Measurements from ENCODE around the gene ZBTB20.

The ZBTB20 gene

DNA sequence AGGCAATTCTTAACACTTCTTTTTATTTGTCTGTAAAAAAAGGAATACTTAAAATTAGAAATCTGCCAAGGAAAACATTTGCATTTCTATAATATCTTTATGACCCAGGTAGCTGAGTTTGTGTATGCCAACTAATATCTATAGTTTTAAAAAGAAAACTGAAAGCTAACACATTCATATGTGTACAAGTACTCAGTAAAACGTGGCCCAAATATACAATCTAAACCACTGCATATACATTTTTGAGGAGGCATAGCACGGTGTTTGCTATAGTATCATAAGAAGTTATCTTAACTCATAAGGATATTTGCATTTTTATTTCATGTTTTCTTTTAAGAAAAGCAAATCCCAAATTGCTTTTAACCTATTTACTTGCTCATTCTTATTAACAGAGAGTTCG is 172.7 kb downstream of the ZBTB20 start:
- DNase-seq: no peak

DNA sequence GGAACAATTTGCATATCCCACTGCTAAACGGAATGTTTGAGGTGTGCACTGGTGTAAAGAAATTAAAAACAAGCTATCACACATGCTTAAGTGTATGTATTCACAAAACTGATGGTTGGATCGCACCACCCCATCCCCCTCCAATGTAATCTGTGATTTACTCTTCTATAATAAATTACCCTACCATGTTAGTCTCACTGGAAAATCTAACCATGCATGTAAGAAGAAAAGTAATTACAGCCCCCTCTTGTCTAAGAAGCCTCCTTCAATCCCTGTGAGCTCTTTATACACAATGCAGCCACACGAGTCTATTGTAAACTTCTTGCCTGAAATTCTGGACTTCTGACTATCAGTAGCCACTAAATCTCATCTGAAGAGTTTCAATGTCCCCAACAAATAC is 173.6 kb downstream of the ZBTB20 start:
- no peaks in the 10 kb centered on the region for H3K36me3 ChIP-seq
- DNase-seq: no peak

More for the DNA sequence above, 172.7 kb downstream of the ZBTB20 start:
- H3K4me3 ChIP-seq (ENCODE audit: low read depth, low read length): no peak overlapping the region
- no peaks in the 10 kb centered on the region for H3K27me3 ChIP-seq
- H3K4me1 ChIP-seq: no peaks in the 10 kb centered on the region
- TF ChIP-seq, protein P1, sequence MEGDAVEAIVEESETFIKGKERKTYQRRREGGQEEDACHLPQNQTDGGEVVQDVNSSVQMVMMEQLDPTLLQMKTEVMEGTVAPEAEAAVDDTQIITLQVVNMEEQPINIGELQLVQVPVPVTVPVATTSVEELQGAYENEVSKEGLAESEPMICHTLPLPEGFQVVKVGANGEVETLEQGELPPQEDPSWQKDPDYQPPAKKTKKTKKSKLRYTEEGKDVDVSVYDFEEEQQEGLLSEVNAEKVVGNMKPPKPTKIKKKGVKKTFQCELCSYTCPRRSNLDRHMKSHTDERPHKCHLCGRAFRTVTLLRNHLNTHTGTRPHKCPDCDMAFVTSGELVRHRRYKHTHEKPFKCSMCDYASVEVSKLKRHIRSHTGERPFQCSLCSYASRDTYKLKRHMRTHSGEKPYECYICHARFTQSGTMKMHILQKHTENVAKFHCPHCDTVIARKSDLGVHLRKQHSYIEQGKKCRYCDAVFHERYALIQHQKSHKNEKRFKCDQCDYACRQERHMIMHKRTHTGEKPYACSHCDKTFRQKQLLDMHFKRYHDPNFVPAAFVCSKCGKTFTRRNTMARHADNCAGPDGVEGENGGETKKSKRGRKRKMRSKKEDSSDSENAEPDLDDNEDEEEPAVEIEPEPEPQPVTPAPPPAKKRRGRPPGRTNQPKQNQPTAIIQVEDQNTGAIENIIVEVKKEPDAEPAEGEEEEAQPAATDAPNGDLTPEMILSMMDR (IDR thresholded peaks at IDR 0.05; ENCODE audit: low read depth, low read length): no peak
- no peaks in the 10 kb centered on the region for H3K36me3 ChIP-seq
- no peaks in the 10 kb centered on the region for H3K9me3 ChIP-seq

DNA sequence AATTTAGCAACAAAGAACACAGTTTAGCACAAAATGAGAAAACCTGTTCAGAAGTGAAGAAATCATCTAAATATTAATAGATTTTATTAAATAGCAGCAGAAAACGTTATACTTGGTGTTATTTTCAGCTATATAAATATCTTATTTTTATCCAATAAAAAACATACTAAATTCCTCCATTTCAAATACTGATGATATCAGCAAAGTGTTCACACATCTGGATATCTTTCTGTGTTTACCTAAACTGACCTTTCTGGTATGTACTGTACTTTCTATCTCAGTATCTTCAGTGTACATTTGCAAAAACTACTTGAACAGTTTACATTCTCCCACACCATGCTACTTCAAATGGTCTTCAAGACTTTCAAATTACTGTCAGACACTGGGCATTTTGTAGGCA is 179.9 kb downstream of the ZBTB20 start:
- no peaks in the 10 kb centered on the region for H3K9me3 ChIP-seq
- no peaks in the 10 kb centered on the region for H3K27me3 ChIP-seq
- no peak for DNase-seq
- H3K4me3 ChIP-seq (ENCODE audit: low read depth, low read length): no peak overlapping the region
- TF ChIP-seq, protein P1 (IDR thresholded peaks at IDR 0.05; ENCODE audit: low read depth, low read length): no peak
- H3K4me1 ChIP-seq: no peaks in the 10 kb centered on the region; the same call in none of the 2 replicates
- H3K36me3 ChIP-seq: no peaks in the 10 kb centered on the region

More for the DNA sequence above, 173.6 kb downstream of the ZBTB20 start:
- no peaks in the 10 kb centered on the region for H3K4me1 ChIP-seq
- TF ChIP-seq, protein P1 (IDR thresholded peaks at IDR 0.05; ENCODE audit: low read depth, low read length): no peak
- H3K27me3 ChIP-seq: no peaks in the 10 kb centered on the region
- no peaks in the 10 kb centered on the region for H3K9me3 ChIP-seq
- H3K4me3 ChIP-seq (ENCODE audit: low read depth, low read length): no peak overlapping the region

DNA sequence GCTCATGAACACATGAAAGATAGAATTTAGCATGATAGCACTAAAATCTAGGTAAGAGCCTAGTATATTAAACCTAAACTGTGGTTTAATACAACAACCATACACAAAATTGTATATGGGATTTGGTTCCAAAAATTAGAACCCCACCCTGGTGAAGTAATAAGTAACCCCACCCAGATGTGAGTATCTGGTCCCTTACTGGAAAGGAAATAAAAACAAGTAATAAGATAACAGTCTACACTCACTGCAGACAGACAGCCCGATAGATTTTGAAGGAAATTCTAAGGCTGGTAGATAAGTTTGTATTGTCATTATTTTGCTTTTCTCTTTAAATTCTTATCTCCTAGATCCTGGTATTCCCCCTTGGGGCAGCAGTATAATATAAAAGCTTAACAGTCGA is 184.9 kb downstream of the ZBTB20 start:
- no peaks in the 10 kb centered on the region; the same call in none of the 2 replicates for H3K4me1 ChIP-seq
- no peak for DNase-seq
- TF ChIP-seq, protein P1 (IDR thresholded peaks at IDR 0.05; ENCODE audit: low read depth, low read length): no peak
- no peaks in the 10 kb centered on the region for H3K27me3 ChIP-seq
- H3K36me3 ChIP-seq: no peaks in the 10 kb centered on the region
- H3K4me3 ChIP-seq (ENCODE audit: low read depth, low read length): no peak overlapping the region
- H3K9me3 ChIP-seq: no peaks in the 10 kb centered on the region

DNA sequence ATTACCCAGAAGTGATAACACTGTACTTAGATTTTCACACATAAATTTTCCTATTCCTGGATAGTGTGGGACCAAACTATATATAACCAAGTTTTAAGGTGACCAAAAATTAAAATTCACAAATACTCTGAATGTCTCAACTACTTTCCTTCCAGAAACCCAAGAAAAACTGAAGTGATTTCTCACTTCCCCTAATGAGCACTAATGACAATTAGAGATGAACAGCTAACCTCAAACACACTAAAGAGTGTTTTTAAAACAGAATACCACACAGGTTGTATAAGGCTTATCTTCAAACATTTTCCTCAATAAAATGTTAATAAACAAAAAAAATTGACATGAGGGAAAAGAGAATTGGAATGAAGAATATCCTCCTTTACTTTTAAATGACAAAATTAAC is 188.2 kb downstream of the ZBTB20 start:
- TF ChIP-seq, protein P1 (IDR thresholded peaks at IDR 0.05; ENCODE audit: low read depth, low read length): no peak
- H3K9me3 ChIP-seq: no peaks in the 10 kb centered on the region
- H3K4me3 ChIP-seq (ENCODE audit: low read depth, low read length): no peak overlapping the region
- no peak for DNase-seq
- no peaks in the 10 kb centered on the region; the same call in none of the 2 replicates for H3K4me1 ChIP-seq
- H3K27me3 ChIP-seq: no peaks in the 10 kb centered on the region
- no peaks in the 10 kb centered on the region for H3K36me3 ChIP-seq

DNA sequence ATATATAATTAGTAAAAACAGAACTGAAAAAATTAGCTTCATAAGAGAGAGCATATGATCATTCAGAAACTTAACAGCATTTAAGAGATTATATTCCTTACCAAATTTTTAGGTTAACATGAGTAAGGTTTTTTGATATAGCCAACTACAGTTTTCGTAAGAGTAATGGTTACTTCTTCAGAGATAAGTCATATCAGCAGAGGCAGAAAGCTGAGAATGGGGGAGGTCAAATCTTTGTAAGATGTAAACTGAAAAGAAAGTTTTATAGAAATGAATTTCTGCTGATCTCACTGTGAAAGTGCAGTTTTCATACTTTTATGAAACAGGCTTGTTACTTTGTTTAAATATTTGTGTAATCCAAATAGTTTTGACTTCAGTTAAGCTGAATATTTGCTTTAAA is 193.3 kb downstream of the ZBTB20 start:
- TF ChIP-seq, protein P1 (IDR thresholded peaks at IDR 0.05; ENCODE audit: low read depth, low read length): no peak
- no peaks in the 10 kb centered on the region for H3K4me1 ChIP-seq
- H3K36me3 ChIP-seq: no peaks in the 10 kb centered on the region
- no peaks in the 10 kb centered on the region for H3K27me3 ChIP-seq
- no peaks in the 10 kb centered on the region for H3K9me3 ChIP-seq
- DNase-seq: no peak
- H3K4me3 ChIP-seq (ENCODE audit: low read depth, low read length): no peak overlapping the region
